PC-3 (cell line): ENCODE data around the gene ACADM. TPM values are rescaled to one million over a fixed set of nuclear protein-coding genes. Genes with fewer than 3 reads are reported as not detected.
A peak's percentile ranks its signal among the peaks of the same experiment; 100 is the strongest.

Experiments used
- ATAC-seq: fragments of 200-7000 bp; cut with Tn5 transposase; 2 replicates; pipeline ENCODE4 v1.9.1; 2020; ENCODE audit warnings: mild to moderate bottlenecking, moderate library complexity
- BruUV-seq: library from RNA; stranded (reverse); fragments of 400-500 nt; replicated peaks from 2 replicates; lab custom pipeline; 2021; lab: Mats Ljungman, UMichigan
- CTCF ChIA-PET: fragments of 300-600 bp; sonication (Branson Sonifier 250); formaldehyde crosslinking; loops from one replicate; lab custom pipeline; 2022; ENCODE audit warnings: antibody characterized with exemption; lab: Charles Lee
- POLR2A ChIA-PET: fragments of 300-600 bp; sonication (Branson Sonifier 250); formaldehyde crosslinking; loops from one replicate; lab custom pipeline; 2022; ENCODE audit warnings: antibody characterized with exemption; ENCODE audit not compliant: unreplicated experiment; lab: Charles Lee
- DNase-seq: peaks from one replicate; pipeline ENCODE4 v3.0.0-alpha.2; 2015
- H2AFZ ChIP-seq: fragments of 300-600 bp; sonication (generic); 2 replicates; pipeline ENCODE4 v1.6.0; 2016; ENCODE audit warnings: antibody characterized with exemption, low read length
- H3F3A ChIP-seq: fragments of 300-600 bp; sonication (generic); one replicate; pipeline ENCODE4 v1.6.0; 2017; ENCODE audit warnings: antibody characterized with exemption, low read length, control low read depth, mild to moderate bottlenecking; ENCODE audit not compliant: unreplicated experiment
- H3K27ac ChIP-seq: fragments of 300-600 bp; sonication (generic); 2 replicates; pipeline ENCODE4 v1.5.1; 2016; ENCODE audit warnings: mild to moderate bottlenecking, low read length
- H3K27me3 ChIP-seq: fragments of 300-600 bp; sonication (generic); 2 replicates; pipeline ENCODE4 v1.6.1; 2016; ENCODE audit warnings: low read length, mixed read lengths
- H3K36me3 ChIP-seq: fragments of 300-600 bp; sonication (generic); 2 replicates; pipeline ENCODE4 v1.6.1; 2016; ENCODE audit warnings: low read depth, mixed run types, low read length, mixed read lengths
- H3K4me1 ChIP-seq: fragments of 300-600 bp; sonication (generic); 2 replicates; pipeline ENCODE4 v1.5.1; 2016; ENCODE audit warnings: low read length; ENCODE audit not compliant: insufficient read depth
- H3K4me2 ChIP-seq: fragments of 300-600 bp; sonication (generic); 2 replicates; pipeline ENCODE4 v1.6.0; 2016; ENCODE audit warnings: low read length
- H3K4me3 ChIP-seq: fragments of 300-600 bp; sonication (generic); 2 replicates; pipeline ENCODE4 v1.5.1; 2016; ENCODE audit warnings: mild to moderate bottlenecking, low read length, mixed read lengths
- H3K79me2 ChIP-seq: fragments of 300-600 bp; sonication (generic); 2 replicates; pipeline ENCODE4 v1.6.1; 2017; ENCODE audit warnings: low read length, mixed read lengths
- H3K9ac ChIP-seq: fragments of 300-600 bp; sonication (generic); 2 replicates; pipeline ENCODE4 v1.6.0; 2016; ENCODE audit warnings: mild to moderate bottlenecking, low read length
- H3K9me2 ChIP-seq: fragments of 300-600 bp; sonication (generic); replicated peaks from 2 replicates; pipeline ENCODE4 v1.6.1; 2016; ENCODE audit warnings: mixed run types, low read length, mixed read lengths
- H3K9me3 ChIP-seq: fragments of 300-600 bp; sonication (generic); 2 replicates; pipeline ENCODE4 v1.6.1; 2016; ENCODE audit warnings: low read length, mixed read lengths
- H4K20me1 ChIP-seq: fragments of 300-600 bp; sonication (generic); 2 replicates; pipeline ENCODE4 v1.6.1; 2016; ENCODE audit warnings: low read length, mixed read lengths
- CTCF ChIP-seq: fragments of 300-600 bp; sonication (generic); conservative IDR thresholded peaks from 2 replicates; pipeline ENCODE4 v1.5.1; 2017; ENCODE audit warnings: antibody characterized with exemption, low read depth, mild to moderate bottlenecking, low read length
- EZH2 ChIP-seq: fragments of 300-600 bp; sonication (generic); IDR thresholded peaks from one replicate; pipeline ENCODE4 v1.6.1; 2017; ENCODE audit warnings: antibody characterized with exemption, mild to moderate bottlenecking, low read length; ENCODE audit not compliant: unreplicated experiment
- EZH2phosphoT487 ChIP-seq: fragments of 300-600 bp; sonication (generic); IDR thresholded peaks from 2 replicates; pipeline ENCODE4 v1.6.1; 2018; ENCODE audit warnings: mild to moderate bottlenecking, antibody characterized with exemption, low read length, borderline replicate concordance
- intact Hi-C: fragments of 100-400 bp; cut with micrococcal nuclease; formaldehyde crosslinking; loops from 2 replicates; pipeline ENCODE4 v1.9.0; 2023
- total RNA-seq: library from RNA; depleted of rRNA; stranded (reverse); fragments of >200 nt; gene quantifications from 2 replicates; pipeline ENCODE4 v1.2.3, GENCODE V29; 2014

ACADM gene
- total RNA-seq, 1 experiment from 2014 or later = 25.0 TPM

GRCh38 chr1:75707191-75707590 lies 17.3 kb upstream of the ACADM start:
- TF ChIP-seq CTCF (no peak), EZH2phosphoT487 (no peak), EZH2 (no peak)
- intact Hi-C loops = no loop called here
- POLR2A ChIA-PET = no interaction called here
- Histone ChIP-seq H3K79me2 (no peaks in the 10 kb centered on the region), H3K36me3 (no peaks in the 10 kb centered on the region), H3K4me3 (no peak overlapping the region), H3K4me1 (peaks cover 12% of the 10 kb centered on the region), H3K9ac (no peak overlapping the region), H3K27ac (no peak overlapping the region), H3K4me2 (no peak overlapping the region), H2AFZ (no peak overlapping the region), H3K9me2 (no peaks in the 10 kb centered on the region), H4K20me1 (no peaks in the 10 kb centered on the region), H3K9me3 (no peaks in the 10 kb centered on the region), H3K27me3 (no peaks in the 10 kb centered on the region), H3F3A (no peaks in the 10 kb centered on the region)
- DNase-seq = peak; percentile 49
- no peak for ATAC-seq
- BruUV-seq = no TSS peak
- CTCF ChIA-PET = no interaction called here

- BruUV-seq = no TSS peak
- TF ChIP-seq CTCF = no peak
- TF ChIP-seq EZH2phosphoT487 = no peak
- TF ChIP-seq EZH2 = no peak
- Histone ChIP-seq H3K27me3 (no peaks in the 10 kb centered on the region), H2AFZ (no peak overlapping the region), H3K4me1 (peaks cover 12% of the 10 kb centered on the region), H3K9me3 (no peaks in the 10 kb centered on the region), H3K79me2 (no peaks in the 10 kb centered on the region), H3K9me2 (no peaks in the 10 kb centered on the region; the same call in 1 of the 2 replicates), H3K4me3 (peak overlapping the region; percentile 7; the same call in 1 of the 2 replicates), H3F3A (no peaks in the 10 kb centered on the region), H3K4me2 (peak overlapping the region; percentile 57), H3K36me3 (no peaks in the 10 kb centered on the region), H3K27ac (peak overlapping the region; percentile 35; the same call in 1 of the 2 replicates), H3K9ac (no peak overlapping the region), H4K20me1 (no peaks in the 10 kb centered on the region)
- DNase-seq (peak; percentile 82), ATAC-seq (peak; percentile 91)
- CTCF ChIA-PET = interaction anchor here (0.5 kb wide), 1 partner anchor 45 kb away, joined by 3 read pairs; no protein-coding TSS in a partner anchor
- intact Hi-C loops = no loop called here
- POLR2A ChIA-PET = no interaction called here
These were observed 15.6 kb upstream of the ACADM start for GRCh38 chr1:75708910-75709309.

GRCh38 chr1:75710832-75711231 lies 13.7 kb upstream of the ACADM start:
- H3K9me2 ChIP-seq = no peaks in the 10 kb centered on the region; the same call in 1 of the 2 replicates

More at GRCh38 chr1:75710832-75711231, 13.7 kb upstream of the ACADM start:
- H3K4me1 ChIP-seq = peaks cover 12% of the 10 kb centered on the region
- no peak overlapping the region for H3K9ac ChIP-seq
- no peak overlapping the region for H3K4me3 ChIP-seq
- H3K27me3 ChIP-seq = no peaks in the 10 kb centered on the region
- intact Hi-C loops = no loop called here
- H4K20me1 ChIP-seq = no peaks in the 10 kb centered on the region
- no peaks in the 10 kb centered on the region for H3K9me3 ChIP-seq
- no peak overlapping the region for H2AFZ ChIP-seq
- H3K27ac ChIP-seq = no peak overlapping the region
- TF ChIP-seq CTCF (no peak), EZH2phosphoT487 (no peak), EZH2 (no peak)
- no peak overlapping the region for H3K4me2 ChIP-seq
- no peak for DNase-seq
- no peak for ATAC-seq
- POLR2A ChIA-PET = no interaction called here
- CTCF ChIA-PET = no interaction called here
- H3K36me3 ChIP-seq = no peaks in the 10 kb centered on the region
- no peaks in the 10 kb centered on the region for H3K79me2 ChIP-seq
- H3F3A ChIP-seq = no peaks in the 10 kb centered on the region
- no TSS peak for BruUV-seq
